KOPT-K1 (cell line): ENCODE results near the gene OSCAR.
A peak's percentile ranks its signal among the peaks of the same experiment; 100 is the strongest.

Experiments used
- H3K27ac ChIP-seq: fragments of 200-600 bp; sonication (generic); 2 replicates; pipeline ENCODE4 v1.5.1; 2016; ENCODE audit warnings: antibody characterized with exemption, mild to moderate bottlenecking, low read depth, low read length; ENCODE audit not compliant: poor library complexity, severe bottlenecking
- H3K36me3 ChIP-seq: fragments of 200-600 bp; sonication (generic); 2 replicates; pipeline ENCODE4 v1.5.1; 2017; ENCODE audit warnings: antibody characterized with exemption, mild to moderate bottlenecking, low read length, moderate library complexity; ENCODE audit not compliant: insufficient read depth
- H3K9me3 ChIP-seq: fragments of 200-600 bp; sonication (generic); 2 replicates; pipeline ENCODE4 v1.5.1; 2017; ENCODE audit warnings: antibody characterized with exemption, low read length, mild to moderate bottlenecking; ENCODE audit not compliant: insufficient read depth, poor library complexity, severe bottlenecking

The OSCAR gene

DNA sequence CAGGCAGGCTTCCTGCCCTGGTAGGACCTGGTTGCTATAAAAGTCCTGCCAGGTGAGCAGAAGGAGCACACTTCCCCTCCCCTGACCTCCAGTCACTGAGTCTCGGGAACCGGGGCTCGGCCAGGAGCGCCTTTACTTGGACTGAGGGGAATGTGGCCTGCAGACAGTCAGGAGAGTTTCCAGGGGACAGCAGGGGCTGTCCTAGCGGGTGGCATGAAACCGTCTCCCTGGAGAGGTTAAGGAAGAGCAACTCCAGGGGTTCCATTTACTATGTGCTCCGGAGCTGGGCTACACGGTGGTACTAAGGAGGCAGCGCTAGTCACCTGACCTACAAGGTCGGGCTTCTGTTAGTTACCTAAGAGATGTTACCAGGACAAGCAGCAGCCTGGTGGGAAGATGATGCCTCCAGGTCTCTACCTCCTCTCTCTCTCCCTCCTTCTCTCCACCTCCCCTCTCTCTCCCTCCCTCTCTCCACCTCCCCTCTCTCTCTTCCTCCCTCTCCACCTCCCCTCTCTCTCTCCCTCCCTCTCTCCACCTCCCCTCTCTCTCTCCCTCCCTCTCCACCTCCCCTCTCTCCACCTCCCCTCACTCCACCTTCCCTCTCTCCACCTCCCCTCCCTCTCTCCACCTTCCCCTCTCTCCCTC lies 32.8 kb upstream of the OSCAR start:
- Histone ChIP-seq H3K9me3 (peaks cover 5% of the 10 kb centered on the region), H3K27ac (no peak overlapping the region), H3K36me3 (peaks cover 36% of the 10 kb centered on the region)

GRCh38 chr19:54129617-54129996 lies 29.0 kb upstream of the OSCAR start:
- no peak overlapping the region for H3K27ac ChIP-seq
- peaks cover 5% of the 10 kb centered on the region for H3K9me3 ChIP-seq
- H3K36me3 ChIP-seq, result peaks cover 72% of the 10 kb centered on the region

- Histone ChIP-seq H3K27ac (no peak overlapping the region), H3K36me3 (peaks cover 78% of the 10 kb centered on the region)
Measured at GRCh38 chr19:54128796-54129616, 28.4 kb upstream of the OSCAR start.

DNA sequence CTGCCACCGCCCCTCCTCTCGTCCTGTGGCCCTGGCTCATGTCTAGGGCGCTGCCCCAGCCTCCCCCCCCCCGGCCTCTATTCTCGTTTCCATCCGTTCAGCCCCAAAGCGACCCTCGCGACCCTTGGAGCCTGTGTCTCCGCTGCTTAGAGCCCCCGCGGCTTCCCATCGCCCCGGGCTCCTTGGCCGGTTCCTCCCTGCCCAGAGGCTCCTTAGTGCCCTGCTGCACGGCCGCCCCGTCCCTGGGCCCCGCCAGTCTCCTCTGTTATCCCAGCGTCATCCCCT lies 27.8 kb upstream of the OSCAR start:
- H3K36me3 ChIP-seq, result peaks cover 85% of the 10 kb centered on the region
- no peak overlapping the region for H3K27ac ChIP-seq
- no peaks in the 10 kb centered on the region for H3K9me3 ChIP-seq

More at GRCh38 chr19:54128796-54129616, 28.4 kb upstream of the OSCAR start:
- peaks cover 5% of the 10 kb centered on the region for H3K9me3 ChIP-seq

GRCh38 chr19:54127688-54128440 lies 27.3 kb upstream of the OSCAR start:
- H3K27ac ChIP-seq, result no peak overlapping the region
- H3K36me3 ChIP-seq, result peaks cover 90% of the 10 kb centered on the region
- H3K9me3 ChIP-seq, result no peaks in the 10 kb centered on the region

- peaks cover 97% of the 10 kb centered on the region for H3K36me3 ChIP-seq
- H3K9me3 ChIP-seq, result no peaks in the 10 kb centered on the region
- no peak overlapping the region for H3K27ac ChIP-seq
Measured at GRCh38 chr19:54125713-54126112, 25.1 kb upstream of the OSCAR start.

- peaks cover 97% of the 10 kb centered on the region for H3K36me3 ChIP-seq
- H3K27ac ChIP-seq, result no peak overlapping the region
- no peaks in the 10 kb centered on the region for H3K9me3 ChIP-seq
Measured at GRCh38 chr19:54124393-54124792, 23.8 kb upstream of the OSCAR start.

DNA sequence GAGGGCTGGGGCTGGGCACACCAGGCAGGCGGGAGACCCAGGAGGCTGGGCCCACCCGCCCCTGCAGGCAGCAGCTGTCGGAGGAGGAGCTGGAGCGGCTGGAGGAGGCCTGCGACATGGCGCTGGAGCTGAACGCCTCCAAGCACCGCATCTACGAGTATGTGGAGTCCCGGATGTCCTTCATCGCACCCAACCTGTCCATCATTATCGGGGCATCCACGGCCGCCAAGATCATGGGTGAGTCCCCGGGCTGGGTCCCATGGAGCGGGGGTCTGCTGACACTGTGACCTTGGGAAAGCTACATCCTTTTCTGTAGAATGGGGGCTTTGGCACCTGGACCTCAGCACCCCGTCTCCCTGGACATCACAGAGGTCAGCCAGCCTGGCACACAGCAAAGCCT lies 23.1 kb upstream of the OSCAR start:
- Histone ChIP-seq H3K36me3 (peaks cover 94% of the 10 kb centered on the region), H3K9me3 (no peaks in the 10 kb centered on the region), H3K27ac (no peak overlapping the region)

- Histone ChIP-seq H3K36me3 (peaks cover 81% of the 10 kb centered on the region), H3K9me3 (no peaks in the 10 kb centered on the region), H3K27ac (no peak overlapping the region)
Measured at GRCh38 chr19:54121259-54121658, 20.7 kb upstream of the OSCAR start.

- Histone ChIP-seq H3K27ac (peak within 1 kb of the TSS; percentile 86), H3K9me3 (no peaks in the 10 kb centered on the region), H3K36me3 (peaks cover 53% of the 10 kb centered on the region)
Measured at GRCh38 chr19:54115109-54116063, 14.8 kb upstream of the OSCAR start, which contains the start of the genes PRPF31 and TFPT. Gene PRPF31, plus strand, starts transcription at chr19:54115754. Its CDS starts 2,525 bp downstream, at chr19:54118279. Gene TFPT, minus strand, starts transcription at chr19:54115657. Its CDS starts 388 bp downstream, at chr19:54115269.

DNA sequence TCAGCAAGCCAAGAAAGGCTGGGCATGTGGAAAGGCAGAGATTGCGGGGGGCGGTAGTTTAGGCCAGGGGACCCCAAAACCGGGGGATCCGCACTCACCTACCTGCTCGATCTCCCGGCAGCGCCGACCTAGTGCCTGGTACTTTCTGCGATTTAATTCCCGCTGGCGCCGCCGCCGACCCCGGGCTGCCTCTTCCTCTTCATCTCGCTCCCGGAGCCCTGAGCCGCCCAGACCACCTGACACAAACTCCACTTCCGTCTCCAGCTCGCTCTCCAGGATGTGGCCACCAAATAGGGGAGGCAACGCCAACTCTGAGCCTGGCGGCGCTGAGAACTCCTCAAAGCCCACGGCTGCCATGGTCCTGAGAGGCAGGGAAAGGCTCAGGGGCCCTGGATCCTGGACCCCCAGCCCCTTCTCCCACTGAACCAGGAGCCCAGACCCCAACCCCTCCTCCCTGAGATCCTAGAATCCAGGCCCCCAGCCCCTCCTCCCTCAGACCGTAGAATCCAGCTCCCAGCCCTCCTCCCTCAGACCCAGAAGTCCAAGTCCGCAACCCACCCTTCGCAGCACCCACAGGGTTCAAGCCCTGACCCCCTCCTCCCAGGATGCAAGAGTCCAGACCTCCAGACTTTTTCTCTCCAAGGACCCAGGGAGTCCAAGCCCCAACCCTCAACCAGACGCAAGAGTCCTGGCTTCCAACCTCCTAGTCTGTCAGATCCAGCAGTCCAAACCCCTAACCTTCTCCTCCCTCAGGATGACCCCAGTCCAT lies 13.9 kb upstream of the OSCAR start:
- H3K27ac ChIP-seq, result peak overlapping the region; percentile 86
- H3K9me3 ChIP-seq, result no peaks in the 10 kb centered on the region
- H3K36me3 ChIP-seq, result peaks cover 53% of the 10 kb centered on the region

GRCh38 chr19:54109651-54110050 lies 9.0 kb upstream of the OSCAR start:
- Histone ChIP-seq H3K9me3 (no peaks in the 10 kb centered on the region), H3K27ac (no peak overlapping the region), H3K36me3 (peaks cover 81% of the 10 kb centered on the region)

- no peaks in the 10 kb centered on the region for H3K9me3 ChIP-seq
- H3K36me3 ChIP-seq, result peaks cover 77% of the 10 kb centered on the region
- H3K27ac ChIP-seq, result no peak overlapping the region
Measured at GRCh38 chr19:54108496-54108895, 7.9 kb upstream of the OSCAR start.
